SU-DHL-6 (cell line): Measurements from ENCODE around the gene HHATL.

Experiments used
- CTCF ChIP-seq: fragments of 200-600 bp; sonication (generic); IDR thresholded peaks from one replicate; pipeline ENCODE4 v1.5.1; 2017; ENCODE audit warnings: antibody characterized with exemption, mild to moderate bottlenecking, low read length, moderate library complexity; ENCODE audit not compliant: insufficient read depth, poor library complexity, severe bottlenecking
- EZH2phosphoT487 ChIP-seq: fragments of 200-600 bp; sonication (generic), shearing (Covaris generic); conservative IDR thresholded peaks from 2 replicates; pipeline ENCODE4 v1.6.1; 2018; ENCODE audit warnings: mild to moderate bottlenecking, antibody characterized with exemption, low read length, moderate library complexity, mixed read lengths

DNA sequence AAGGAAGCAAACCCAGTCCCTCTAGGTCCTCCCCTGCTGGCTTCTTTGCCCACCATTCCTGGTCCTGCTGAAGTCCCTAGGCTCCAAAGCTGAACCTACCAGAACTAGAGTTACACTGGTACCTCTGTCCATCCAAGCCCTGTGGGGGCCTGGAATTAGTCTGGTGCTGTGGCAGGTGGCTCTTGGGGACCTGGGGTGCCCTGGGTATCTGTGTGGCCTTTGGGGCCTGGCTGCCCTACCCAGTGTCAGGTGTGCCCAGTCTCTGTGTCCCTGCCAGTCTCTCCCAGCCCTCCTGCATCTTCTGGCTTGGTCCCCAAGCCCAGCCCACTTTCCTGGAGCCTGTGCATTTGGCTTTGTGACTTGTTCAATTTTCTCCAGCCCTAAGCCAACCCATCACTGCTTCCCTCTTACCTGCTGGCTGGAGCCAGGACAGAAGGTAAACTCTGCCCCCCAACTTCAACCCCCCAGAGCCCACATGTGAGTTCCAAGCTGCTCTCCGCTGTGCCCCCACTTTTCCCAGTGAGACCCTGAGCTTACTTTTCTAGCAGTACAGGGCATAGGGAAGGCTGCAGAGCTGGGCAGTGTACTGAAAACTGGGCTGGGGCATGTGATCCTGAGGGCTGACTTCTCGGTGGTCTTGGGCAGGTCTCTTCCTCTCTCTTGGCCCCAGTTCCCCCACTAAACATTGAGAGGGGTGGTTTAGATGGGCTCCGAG, 28.3 kb upstream of the HHATL start:
- TF ChIP-seq CTCF (no peak), EZH2phosphoT487 (no peak)
